ENCODE results near the gene HIBCH. TPM values are rescaled to one million over a fixed set of nuclear protein-coding genes. Genes with fewer than 3 reads are reported as not detected.

The HIBCH gene
- total and polyA plus RNA-seq, 9 of the 15 experiments (the other 6 are each of a cell fraction or from before 2014, with no cell fraction given), result 17.0 to 65.4 (median 28.3) TPM

DNA sequence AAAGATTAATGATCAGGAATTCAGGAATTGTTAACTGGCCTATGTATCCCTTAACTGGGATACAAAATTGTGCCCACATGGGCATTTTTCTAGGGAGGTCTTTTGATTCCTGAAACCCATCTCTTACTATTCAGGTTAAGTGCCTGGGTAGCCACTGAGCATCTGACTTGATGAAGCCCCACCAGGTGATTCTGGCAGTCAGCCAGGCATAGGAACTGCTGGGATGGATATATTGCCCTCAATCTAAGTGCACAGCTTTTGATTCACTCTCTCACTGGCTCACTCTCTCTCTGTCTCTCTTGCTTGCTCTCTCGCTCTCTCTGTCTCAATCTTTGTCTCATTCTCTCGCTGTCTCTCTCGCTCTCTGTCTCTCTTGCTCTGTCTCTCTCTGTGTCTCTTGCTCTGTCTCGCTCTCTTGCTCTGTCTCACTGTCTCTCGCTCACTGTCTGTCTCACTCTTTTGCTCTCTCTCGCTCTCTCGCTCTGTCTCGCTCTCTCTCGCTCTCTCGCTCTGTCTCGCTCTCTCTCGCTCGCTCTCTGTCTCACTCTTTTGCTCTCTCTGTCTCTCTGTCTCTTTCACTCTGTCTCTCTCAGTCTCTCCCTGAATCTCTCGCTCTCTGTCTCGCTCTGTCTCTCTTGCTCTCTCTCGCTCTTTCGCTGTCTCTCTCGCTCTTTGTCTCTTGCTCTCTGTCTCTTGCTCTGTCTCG, 46.0 kb upstream of the HIBCH start:
- no peak for DNase-seq (ENCODE audit: extremely low read depth in 1 of 4, low spot score in 3 of 4)
- no peak overlapping the region for H3K4me3 ChIP-seq
- H2AFZ ChIP-seq (ENCODE audit: low read depth, low read length), result no peak overlapping the region
- H3K4me2 ChIP-seq (ENCODE audit: insufficient read depth, low read length), result no peak overlapping the region
- no peaks in the 10 kb centered on the region for H3K9me1 ChIP-seq (ENCODE audit: control insufficient read depth, insufficient read depth, low read length)
- CTCF ChIA-PET (ENCODE audit: low intra/inter-chr PET ratio), result no interaction called here
- no peak overlapping the region for H3K27ac ChIP-seq (ENCODE audit: extremely low read depth, low read depth, low read length)
- H4K20me1 ChIP-seq (replicated peaks; ENCODE audit: control insufficient read depth, insufficient read depth, low read length), result no peaks in the 10 kb centered on the region
- no TSS peak for BruUV-seq (replicated peaks)
- POLR2A ChIA-PET, result interaction anchor here (0.5 kb wide), 2 partner anchors 58 to 94 kb away, joined by 3 read pairs; no protein-coding TSS in a partner anchor
- 90% methylated on average over 17 of the region's 19 CpGs for WGBS (ENCODE audit: insufficient coverage, low coverage, missing lambda C conversion rate)
- in situ Hi-C loops (cut with MboI), result no loop called here
- H3K4me1 ChIP-seq (replicated peaks in 1 of 2; ENCODE audit: control insufficient read depth in 2 of 2, insufficient read depth in 2 of 2, low read length in 2 of 2), result peaks cover 0 to 5% of the 10 kb centered on the region in 2 experiments; a peak in 3 of 5 replicates
- H3K9me3 ChIP-seq (replicated peaks; ENCODE audit: control insufficient read depth, insufficient read depth, low read depth, low read length), result no peaks in the 10 kb centered on the region
- no peaks in the 10 kb centered on the region for H3K79me2 ChIP-seq (ENCODE audit: control insufficient read depth, insufficient read depth, low read length)
- TF ChIP-seq ZNF436 (CRISPR knock-in tag; IDR thresholded peaks at IDR 0.05), result no peak
- no peak for TF ChIP-seq POLR2AphosphoS5 (IDR thresholded peaks at IDR 0.05; ENCODE audit: control insufficient read depth, insufficient read depth, low read depth, low read length)
- peak; percentile 70 for TF ChIP-seq NFIC (IDR thresholded peaks at IDR 0.05)
- TF ChIP-seq ILF3 (IDR thresholded peaks at IDR 0.05; ENCODE audit: borderline replicate concordance), result no peak
- no peak for TF ChIP-seq BRD9 (IDR thresholded peaks at IDR 0.05; ENCODE audit: low read depth, partially characterized antibody)
- TF ChIP-seq NCOA6 (IDR thresholded peaks at IDR 0.05), result no peak
- ATAC-seq, result no peak
- H3K27me3 ChIP-seq (ENCODE audit: control insufficient read depth in 2 of 2, insufficient read depth in 2 of 2, low read length in 2 of 2), result no peaks in the 10 kb centered on the region
- no peak overlapping the region; a peak in 1 of 4 replicates for H3K9ac ChIP-seq (ENCODE audit: insufficient read depth in 1 of 2, low read depth in 2 of 2, low read length in 2 of 2)
- FAIRE-seq, result no peak
- no peaks in the 10 kb centered on the region; the same call in 2 of the 3 replicates for H3K36me3 ChIP-seq (ENCODE audit: control insufficient read depth, insufficient read depth, low read length)
- intact Hi-C loops (cut with micrococcal nuclease), result no loop called here

DNA sequence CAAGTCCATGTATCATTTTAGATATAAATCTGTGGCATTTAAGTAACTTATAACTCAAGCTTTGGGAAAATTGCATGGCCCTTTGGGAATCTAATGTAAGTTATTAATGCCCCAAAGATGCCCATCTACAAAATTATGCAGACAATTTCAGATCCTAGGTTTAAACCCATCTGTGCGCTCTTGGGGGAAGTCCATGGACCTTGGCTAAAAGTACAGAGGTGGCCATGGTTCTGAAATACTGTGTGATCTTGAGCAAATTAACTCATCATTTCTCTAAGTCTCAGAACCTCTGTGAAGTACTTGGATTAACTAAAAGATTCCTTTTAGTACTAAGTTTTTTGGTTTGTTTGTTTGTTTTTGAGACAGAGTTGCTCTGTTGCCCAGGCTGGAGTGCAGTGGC, 43.3 kb upstream of the HIBCH start:
- WGBS (ENCODE audit: insufficient coverage, low coverage, missing lambda C conversion rate), result 91% methylated on average over 1 of the region's 1 CpG
- intact Hi-C loops (cut with micrococcal nuclease) (no loop called here), in situ Hi-C loops (cut with MboI) (no loop called here)
- TF ChIP-seq TAL1 (IDR thresholded peaks at IDR 0.05) (no peak), RBM39 (optimal IDR thresholded peaks at IDR 0.05; ENCODE audit: low read depth, low read length) (no peak), RUNX1 (IDR thresholded peaks at IDR 0.05; ENCODE audit: low read depth) (no peak)
- TF ChIP-seq, protein P1, sequence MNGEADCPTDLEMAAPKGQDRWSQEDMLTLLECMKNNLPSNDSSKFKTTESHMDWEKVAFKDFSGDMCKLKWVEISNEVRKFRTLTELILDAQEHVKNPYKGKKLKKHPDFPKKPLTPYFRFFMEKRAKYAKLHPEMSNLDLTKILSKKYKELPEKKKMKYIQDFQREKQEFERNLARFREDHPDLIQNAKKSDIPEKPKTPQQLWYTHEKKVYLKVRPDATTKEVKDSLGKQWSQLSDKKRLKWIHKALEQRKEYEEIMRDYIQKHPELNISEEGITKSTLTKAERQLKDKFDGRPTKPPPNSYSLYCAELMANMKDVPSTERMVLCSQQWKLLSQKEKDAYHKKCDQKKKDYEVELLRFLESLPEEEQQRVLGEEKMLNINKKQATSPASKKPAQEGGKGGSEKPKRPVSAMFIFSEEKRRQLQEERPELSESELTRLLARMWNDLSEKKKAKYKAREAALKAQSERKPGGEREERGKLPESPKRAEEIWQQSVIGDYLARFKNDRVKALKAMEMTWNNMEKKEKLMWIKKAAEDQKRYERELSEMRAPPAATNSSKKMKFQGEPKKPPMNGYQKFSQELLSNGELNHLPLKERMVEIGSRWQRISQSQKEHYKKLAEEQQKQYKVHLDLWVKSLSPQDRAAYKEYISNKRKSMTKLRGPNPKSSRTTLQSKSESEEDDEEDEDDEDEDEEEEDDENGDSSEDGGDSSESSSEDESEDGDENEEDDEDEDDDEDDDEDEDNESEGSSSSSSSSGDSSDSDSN (IDR thresholded peaks at IDR 0.05; ENCODE audit: borderline replicate concordance in 1 of 2, low read depth in 2 of 2, low read length in 2 of 2), result no peak
- TF ChIP-seq, protein P2, sequence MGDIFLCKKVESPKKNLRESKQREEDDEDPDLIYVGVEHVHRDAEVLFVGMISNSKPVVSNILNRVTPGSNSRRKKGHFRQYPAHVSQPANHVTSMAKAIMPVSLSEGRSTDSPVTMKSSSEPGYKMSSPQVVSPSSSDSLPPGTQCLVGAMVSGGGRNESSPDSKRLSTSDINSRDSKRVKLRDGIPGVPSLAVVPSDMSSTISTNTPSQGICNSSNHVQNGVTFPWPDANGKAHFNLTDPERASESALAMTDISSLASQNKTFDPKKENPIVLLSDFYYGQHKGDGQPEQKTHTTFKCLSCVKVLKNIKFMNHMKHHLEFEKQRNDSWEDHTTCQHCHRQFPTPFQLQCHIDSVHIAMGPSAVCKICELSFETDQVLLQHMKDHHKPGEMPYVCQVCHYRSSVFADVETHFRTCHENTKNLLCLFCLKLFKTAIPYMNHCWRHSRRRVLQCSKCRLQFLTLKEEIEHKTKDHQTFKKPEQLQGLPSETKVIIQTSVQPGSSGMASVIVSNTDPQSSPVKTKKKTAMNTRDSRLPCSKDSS (IDR thresholded peaks at IDR 0.05; ENCODE audit: low read depth, partially characterized antibody), result no peak

More for the DNA sequence above, 43.3 kb upstream of the HIBCH start:
- ATAC-seq (no peak), DNase-seq (ENCODE audit: extremely low read depth in 1 of 4, low spot score in 3 of 4) (no peak), FAIRE-seq (no peak)
- Histone ChIP-seq H3K4me3 (no peak overlapping the region), H3K4me2 (ENCODE audit: insufficient read depth, low read length) (no peak overlapping the region), H3K27me3 (ENCODE audit: control insufficient read depth in 2 of 2, insufficient read depth in 2 of 2, low read length in 2 of 2) (no peaks in the 10 kb centered on the region), H3K79me2 (ENCODE audit: control insufficient read depth, insufficient read depth, low read length) (no peaks in the 10 kb centered on the region), H2AFZ (ENCODE audit: low read depth, low read length) (no peak overlapping the region), H3K36me3 (ENCODE audit: control insufficient read depth, insufficient read depth, low read length) (no peaks in the 10 kb centered on the region), H4K20me1 (replicated peaks; ENCODE audit: control insufficient read depth, insufficient read depth, low read length) (no peaks in the 10 kb centered on the region), H3K4me1 (replicated peaks in 1 of 2; ENCODE audit: control insufficient read depth in 2 of 2, insufficient read depth in 2 of 2, low read length in 2 of 2) (peaks cover 3 to 7% of the 10 kb centered on the region in 2 experiments), H3K27ac (ENCODE audit: extremely low read depth, low read depth, low read length) (no peak overlapping the region), H3K9me3 (replicated peaks; ENCODE audit: control insufficient read depth, insufficient read depth, low read depth, low read length) (no peaks in the 10 kb centered on the region), H3K9me1 (ENCODE audit: control insufficient read depth, insufficient read depth, low read length) (no peaks in the 10 kb centered on the region), H3K9ac (ENCODE audit: insufficient read depth in 1 of 2, low read depth in 2 of 2, low read length in 2 of 2) (no peak overlapping the region)
- BruUV-seq (replicated peaks), result no TSS peak
- ChIA-PET CTCF (ENCODE audit: low intra/inter-chr PET ratio) (no interaction called here), POLR2A (no interaction called here)

Measured in K562 (cell line).